Fibroblast of villous mesenchyme (primary cell): ENCODE data around the gene MMP15. TPM values are rescaled to one million over a fixed set of nuclear protein-coding genes. Genes with fewer than 3 reads are reported as not detected.

Source experiments
- DNase-seq: peaks from one replicate; pipeline ENCODE4 v3.0.0-alpha.2; 2010; ENCODE audit warnings: low read depth
- H3K4me3 ChIP-seq: 2 replicates; pipeline ENCODE4 v1.5.1; 2011; ENCODE audit warnings: low read depth, mild to moderate bottlenecking, low read length
- total RNA-seq: library from RNA; depleted of rRNA; stranded (reverse); fragments of >200 nt; gene quantifications from 2 replicates; pipeline ENCODE4 v1.2.3, GENCODE V29; 2012
- TF ChIP-seq, protein P1 (sequence below): IDR thresholded peaks from 2 replicates; pipeline ENCODE4 v1.5.1; 2012; ENCODE audit warnings: low read depth, mild to moderate bottlenecking, low read length; ENCODE audit not compliant: insufficient read depth

MMP15 gene
- total RNA-seq, 1 donor, result 2.6 TPM

DNA sequence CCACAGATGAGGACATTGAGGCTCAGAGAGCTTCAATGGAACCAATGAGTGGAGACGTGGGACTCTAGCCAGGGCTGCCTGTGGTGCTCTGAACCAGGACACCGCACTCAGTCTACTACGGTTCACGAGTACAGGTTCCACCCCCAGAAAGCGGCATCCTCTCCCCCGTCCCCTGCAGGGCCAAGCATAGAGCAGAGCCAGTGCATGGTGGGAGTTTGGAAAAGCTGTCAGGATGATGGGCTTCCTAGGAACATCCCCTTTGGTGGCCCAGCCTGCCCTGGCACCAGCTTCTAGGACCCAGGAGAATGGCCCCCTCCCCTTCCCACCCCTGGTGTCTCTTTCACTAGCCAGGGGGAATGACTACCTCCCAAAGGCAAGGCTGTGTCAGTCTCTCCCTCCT, 33.5 kb upstream of the MMP15 start:
- no peak for DNase-seq
- TF ChIP-seq, protein P1, sequence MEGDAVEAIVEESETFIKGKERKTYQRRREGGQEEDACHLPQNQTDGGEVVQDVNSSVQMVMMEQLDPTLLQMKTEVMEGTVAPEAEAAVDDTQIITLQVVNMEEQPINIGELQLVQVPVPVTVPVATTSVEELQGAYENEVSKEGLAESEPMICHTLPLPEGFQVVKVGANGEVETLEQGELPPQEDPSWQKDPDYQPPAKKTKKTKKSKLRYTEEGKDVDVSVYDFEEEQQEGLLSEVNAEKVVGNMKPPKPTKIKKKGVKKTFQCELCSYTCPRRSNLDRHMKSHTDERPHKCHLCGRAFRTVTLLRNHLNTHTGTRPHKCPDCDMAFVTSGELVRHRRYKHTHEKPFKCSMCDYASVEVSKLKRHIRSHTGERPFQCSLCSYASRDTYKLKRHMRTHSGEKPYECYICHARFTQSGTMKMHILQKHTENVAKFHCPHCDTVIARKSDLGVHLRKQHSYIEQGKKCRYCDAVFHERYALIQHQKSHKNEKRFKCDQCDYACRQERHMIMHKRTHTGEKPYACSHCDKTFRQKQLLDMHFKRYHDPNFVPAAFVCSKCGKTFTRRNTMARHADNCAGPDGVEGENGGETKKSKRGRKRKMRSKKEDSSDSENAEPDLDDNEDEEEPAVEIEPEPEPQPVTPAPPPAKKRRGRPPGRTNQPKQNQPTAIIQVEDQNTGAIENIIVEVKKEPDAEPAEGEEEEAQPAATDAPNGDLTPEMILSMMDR, result no peak
- H3K4me3 ChIP-seq, result no peak overlapping the region

DNA sequence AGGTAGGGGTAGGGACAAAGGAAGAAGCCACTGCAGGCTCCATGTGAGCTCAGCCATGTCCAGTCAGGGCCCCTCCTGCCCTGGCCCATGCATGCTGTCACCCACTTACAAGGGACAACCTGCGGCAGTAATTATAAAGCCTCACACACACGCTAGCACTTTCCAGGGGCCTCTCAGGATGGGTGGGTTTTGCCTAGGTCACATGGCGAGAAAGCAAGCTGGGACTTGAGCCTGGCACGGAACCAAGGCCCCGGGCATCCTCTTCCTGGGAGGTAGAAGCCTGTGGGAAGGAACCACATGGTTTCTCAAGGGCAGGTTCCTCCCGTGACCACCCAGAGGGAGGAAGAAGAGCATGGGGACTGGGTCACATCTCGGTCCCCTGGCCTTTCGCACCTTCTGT, 32.1 kb upstream of the MMP15 start:
- DNase-seq, result no peak
- TF ChIP-seq, protein P1, result no peak
- no peak overlapping the region for H3K4me3 ChIP-seq

DNA sequence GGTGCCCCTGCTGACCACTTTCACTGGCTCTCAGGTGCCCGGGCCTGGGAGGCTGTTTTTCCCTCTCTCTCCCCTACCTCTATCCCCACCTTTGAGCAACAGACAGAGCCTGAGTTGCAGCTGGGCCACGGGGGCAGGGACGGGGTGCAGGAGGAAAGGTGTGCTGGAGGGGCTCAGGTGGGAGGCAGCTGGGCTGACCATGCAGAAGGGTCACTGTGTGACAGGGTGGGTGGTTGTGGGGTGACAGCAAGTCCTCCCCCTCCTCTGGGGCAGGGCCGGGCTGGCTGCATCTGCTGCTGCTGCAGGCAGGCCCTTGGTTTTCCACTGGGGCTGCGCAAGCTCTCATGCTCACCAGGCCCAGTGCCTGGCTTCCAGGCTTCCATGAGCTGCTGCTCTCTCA, 31.7 kb upstream of the MMP15 start:
- TF ChIP-seq, protein P1, result no peak
- H3K4me3 ChIP-seq, result no peak overlapping the region
- no peak for DNase-seq

DNA sequence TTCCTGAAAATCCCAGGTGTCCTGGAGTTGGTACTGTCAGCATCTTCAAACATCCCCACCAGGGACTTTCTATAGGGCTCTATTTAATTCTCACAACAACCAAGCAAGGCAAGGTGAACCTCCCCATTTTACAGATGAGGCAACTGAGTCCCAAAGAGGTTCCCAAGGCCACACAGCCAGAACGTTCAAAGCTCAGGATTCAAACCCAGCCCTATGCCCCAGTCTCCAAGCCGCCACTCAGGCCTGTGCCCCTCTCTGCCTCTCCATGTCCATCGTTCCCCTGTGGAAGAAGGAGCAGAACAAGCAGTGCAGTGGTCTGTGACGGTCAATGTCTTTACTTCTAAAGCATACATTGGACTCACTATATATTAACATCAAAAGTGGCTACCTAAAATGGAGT, 31.2 kb upstream of the MMP15 start:
- no peak overlapping the region for H3K4me3 ChIP-seq
- no peak for DNase-seq
- TF ChIP-seq, protein P1, result no peak

DNA sequence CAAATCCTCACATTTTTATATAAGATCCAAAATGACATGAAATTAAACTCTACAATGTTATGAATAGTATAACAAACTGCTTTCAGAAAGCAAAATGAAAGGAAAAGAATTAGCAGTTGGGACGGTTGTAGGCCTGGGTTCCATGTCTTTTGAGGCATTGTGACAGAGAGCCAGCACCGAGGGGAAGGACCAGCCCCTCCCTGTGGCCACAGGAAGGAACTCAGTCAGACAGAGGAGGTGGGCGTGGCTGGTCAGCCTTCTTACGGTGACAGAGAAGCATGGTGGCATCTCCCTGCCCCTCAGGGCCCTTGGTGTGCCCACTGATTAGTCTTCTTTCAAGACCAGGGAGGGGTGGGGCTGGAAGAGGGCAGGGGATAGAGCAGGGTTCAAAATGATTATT, 30.8 kb upstream of the MMP15 start:
- peak; percentile 39 for DNase-seq
- no peak overlapping the region for H3K4me3 ChIP-seq
- TF ChIP-seq, protein P1, result peak; percentile 52

DNA sequence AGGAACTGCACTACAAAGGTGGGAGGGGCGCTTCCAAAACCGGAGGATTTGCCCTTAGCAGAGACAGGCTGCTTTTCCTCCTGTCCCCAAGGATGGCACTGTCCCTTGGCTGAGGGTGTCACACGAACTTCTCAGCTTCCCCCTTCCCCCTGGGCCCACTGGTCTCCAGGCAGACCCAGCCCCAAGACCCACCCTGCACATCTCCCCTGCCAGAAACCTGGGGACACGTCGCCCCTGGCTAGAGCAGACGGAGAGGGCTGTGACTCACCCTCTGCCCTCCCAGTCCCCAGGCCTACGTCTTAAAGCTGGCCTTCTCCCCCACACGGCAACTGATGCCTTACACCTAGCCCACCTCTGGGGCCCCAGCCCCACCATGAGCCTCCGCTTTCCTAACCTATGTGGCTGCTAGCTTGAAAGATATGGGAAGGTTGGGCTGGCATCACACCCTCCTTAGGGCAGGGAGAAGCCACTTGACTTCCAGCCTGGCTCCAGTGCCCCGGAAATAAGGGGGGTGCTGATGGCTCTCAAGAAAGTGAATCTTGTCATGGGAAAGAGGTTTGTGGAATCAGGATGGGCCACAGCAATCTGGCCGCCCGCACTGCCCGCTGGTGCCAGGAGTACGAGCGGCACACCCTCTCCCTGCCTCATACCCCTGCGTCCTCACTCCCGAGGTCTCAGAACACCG, 29.7 kb upstream of the MMP15 start:
- TF ChIP-seq, protein P1, result no peak
- H3K4me3 ChIP-seq, result no peak overlapping the region
- DNase-seq, result no peak
